ENCODE data around the gene NLK. TPM values are rescaled to one million over a fixed set of nuclear protein-coding genes. Genes with fewer than 3 reads are reported as not detected.

Gene NLK
- polyA plus RNA-seq, 1 donor from 2014 or later = 81.7 TPM

GRCh38 chr17:27993723-27994310 lies 48.7 kb upstream of the NLK start:
- Histone ChIP-seq H3K27ac (ENCODE audit: low read length) (no peak overlapping the region), H2AFZ (ENCODE audit: low read depth, low read length) (no peak overlapping the region), H3K79me2 (replicated peaks; ENCODE audit: insufficient read depth, low read length) (no peaks in the 10 kb centered on the region), H3K9me3 (ENCODE audit: low read length) (no peaks in the 10 kb centered on the region), H3K36me3 (ENCODE audit: insufficient read depth, low read length) (no peaks in the 10 kb centered on the region), H3K9ac (ENCODE audit: low read length) (no peak overlapping the region), H3K27me3 (ENCODE audit: insufficient read depth, low read depth, low read length) (no peaks in the 10 kb centered on the region), H3K4me2 (ENCODE audit: low read length) (no peak overlapping the region), H3F3A (ENCODE audit: insufficient read depth, low read length, poor library complexity, severe bottlenecking) (no peaks in the 10 kb centered on the region), H3K9me2 (ENCODE audit: insufficient read depth, low read length) (no peaks in the 10 kb centered on the region), H4K20me1 (ENCODE audit: insufficient read depth) (no peaks in the 10 kb centered on the region), H3K4me3 (ENCODE audit: low read length) (no peak overlapping the region)
- TF ChIP-seq EP300 (conservative IDR thresholded peaks at IDR 0.05; ENCODE audit: poor library complexity, severe bottlenecking) (no peak), EZH2 (IDR thresholded peaks at IDR 0.05; ENCODE audit: borderline replicate concordance, insufficient read depth, low read length, poor library complexity, severe bottlenecking) (no peak), POLR2AphosphoS5 (IDR thresholded peaks at IDR 0.05) (no peak), RAD21 (conservative IDR thresholded peaks at IDR 0.05) (no peak), CTCF (IDR thresholded peaks at IDR 0.05; ENCODE audit: poor library complexity, severe bottlenecking) (no peak), MXI1 (conservative IDR thresholded peaks at IDR 0.05; ENCODE audit: poor library complexity, severe bottlenecking) (no peak)

GRCh38 chr17:27994586-27994985 lies 47.9 kb upstream of the NLK start:
- no peak overlapping the region for H3K4me3 ChIP-seq (ENCODE audit: low read length)
- no peak overlapping the region for H2AFZ ChIP-seq (ENCODE audit: low read depth, low read length)
- H3K27me3 ChIP-seq (ENCODE audit: insufficient read depth, low read depth, low read length) = no peaks in the 10 kb centered on the region
- no peak for TF ChIP-seq POLR2AphosphoS5 (IDR thresholded peaks at IDR 0.05)
- TF ChIP-seq CTCF (IDR thresholded peaks at IDR 0.05; ENCODE audit: poor library complexity, severe bottlenecking) = no peak
- no peak for TF ChIP-seq REST (IDR thresholded peaks at IDR 0.05; ENCODE audit: borderline replicate concordance)
- TF ChIP-seq MXI1 (conservative IDR thresholded peaks at IDR 0.05; ENCODE audit: poor library complexity, severe bottlenecking) = no peak
- TF ChIP-seq RAD21 (conservative IDR thresholded peaks at IDR 0.05) = no peak
- no peak for TF ChIP-seq EP300 (conservative IDR thresholded peaks at IDR 0.05; ENCODE audit: poor library complexity, severe bottlenecking)
- no peak for TF ChIP-seq EZH2 (IDR thresholded peaks at IDR 0.05; ENCODE audit: borderline replicate concordance, insufficient read depth, low read length, poor library complexity, severe bottlenecking)
- TF ChIP-seq SMC3 (conservative IDR thresholded peaks at IDR 0.05; ENCODE audit: poor library complexity) = no peak
- no peak for TF ChIP-seq TAF1 (IDR thresholded peaks at IDR 0.05; ENCODE audit: low read depth)
- no peak overlapping the region for H3K27ac ChIP-seq (ENCODE audit: low read length)
- H3F3A ChIP-seq (ENCODE audit: insufficient read depth, low read length, poor library complexity, severe bottlenecking) = no peaks in the 10 kb centered on the region
- no peak overlapping the region for H3K4me2 ChIP-seq (ENCODE audit: low read length)
- no peak overlapping the region for H3K9ac ChIP-seq (ENCODE audit: low read length)
- no peaks in the 10 kb centered on the region for H4K20me1 ChIP-seq (ENCODE audit: insufficient read depth)
- no peaks in the 10 kb centered on the region for H3K9me3 ChIP-seq (ENCODE audit: low read length)
- no peaks in the 10 kb centered on the region for H3K9me2 ChIP-seq (ENCODE audit: insufficient read depth, low read length)
- H3K36me3 ChIP-seq (ENCODE audit: insufficient read depth, low read length) = no peaks in the 10 kb centered on the region
- no peaks in the 10 kb centered on the region for H3K79me2 ChIP-seq (replicated peaks; ENCODE audit: insufficient read depth, low read length)

Data from neural cell (in vitro differentiated cells).